HG03280 (cell line): ENCODE data around the gene RNF144A.
"Not testable (repeated sequence)": the region's sequence is repeated elsewhere in the genome, so short reads cannot be mapped to it uniquely, and the experiment has no call there.

ENCODE experiments used
- ATAC-seq: cut with Tn5 transposase; IDR thresholded peaks from one replicate; pipeline ENCODE4 v1.9.1; 2021; ENCODE audit warnings: mild to moderate bottlenecking, moderate library complexity; ENCODE audit not compliant: unreplicated experiment

The RNF144A gene

DNA sequence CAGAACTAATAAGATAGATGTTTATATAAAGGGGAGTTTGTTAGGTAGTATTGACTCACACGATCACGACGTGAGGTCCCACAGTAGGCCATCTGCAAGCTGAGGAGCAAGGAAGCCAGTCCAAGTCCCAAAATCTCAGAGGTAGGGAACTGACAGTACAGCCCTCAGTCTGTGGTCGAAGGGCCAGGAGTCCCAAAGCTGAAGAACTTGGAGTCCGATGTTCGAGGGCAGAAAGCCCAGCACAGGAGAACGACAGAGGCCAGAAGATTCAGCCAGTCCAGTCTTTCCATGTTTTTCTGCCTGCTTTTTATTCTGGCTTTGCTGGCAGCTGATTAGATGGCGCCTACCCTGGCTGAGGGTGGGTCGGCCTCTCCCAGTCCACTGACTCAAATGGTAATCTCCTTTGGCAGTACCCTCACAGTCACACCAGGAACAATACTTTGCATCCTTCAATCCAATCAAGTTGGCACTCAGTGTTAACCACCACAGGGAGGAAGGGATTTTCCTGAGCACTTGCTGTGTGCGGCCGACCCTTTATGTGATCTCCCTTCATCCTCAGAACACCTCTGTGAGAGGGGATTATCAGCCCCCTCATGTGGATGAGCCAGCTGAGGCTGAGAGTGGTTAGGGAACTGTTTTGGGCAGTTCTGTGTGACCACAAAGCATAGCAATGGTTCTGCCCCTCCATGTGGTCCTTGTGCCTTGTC is 78.3 kb downstream of the RNF144A start:
- no peak for ATAC-seq

DNA sequence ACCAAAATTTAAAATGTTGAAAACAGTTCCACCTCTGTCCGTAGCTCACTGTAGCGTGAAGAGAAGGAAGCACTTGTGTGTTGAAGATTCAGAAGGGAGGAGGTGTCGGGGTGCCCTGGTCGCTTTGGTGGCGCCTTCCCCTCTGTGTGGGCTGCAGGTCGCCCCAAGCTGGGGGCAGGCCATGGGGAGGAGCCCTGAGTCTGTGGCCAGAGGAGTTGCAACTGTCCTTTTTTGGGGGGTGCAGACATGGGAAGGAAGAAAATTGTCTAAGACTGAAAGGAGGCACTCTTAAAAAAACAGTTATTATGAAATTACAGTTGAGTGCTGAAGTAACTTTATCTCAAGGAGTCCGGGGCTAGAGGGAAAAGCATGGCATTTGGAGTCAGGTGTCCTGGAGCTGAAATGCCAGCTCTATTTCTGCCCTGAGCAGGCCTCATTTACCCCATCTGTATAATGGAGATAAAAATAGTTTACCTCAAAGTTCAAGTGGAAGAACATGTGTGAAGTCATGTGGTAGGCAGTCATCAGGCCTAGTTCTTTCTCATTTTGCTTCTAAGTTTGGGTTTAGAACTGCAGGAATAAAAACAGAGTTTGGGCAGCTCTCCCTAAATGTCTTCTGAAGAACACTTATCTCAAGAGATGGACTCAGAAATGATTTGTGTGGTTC is 82.1 kb downstream of the RNF144A start:
- no peak for ATAC-seq

DNA sequence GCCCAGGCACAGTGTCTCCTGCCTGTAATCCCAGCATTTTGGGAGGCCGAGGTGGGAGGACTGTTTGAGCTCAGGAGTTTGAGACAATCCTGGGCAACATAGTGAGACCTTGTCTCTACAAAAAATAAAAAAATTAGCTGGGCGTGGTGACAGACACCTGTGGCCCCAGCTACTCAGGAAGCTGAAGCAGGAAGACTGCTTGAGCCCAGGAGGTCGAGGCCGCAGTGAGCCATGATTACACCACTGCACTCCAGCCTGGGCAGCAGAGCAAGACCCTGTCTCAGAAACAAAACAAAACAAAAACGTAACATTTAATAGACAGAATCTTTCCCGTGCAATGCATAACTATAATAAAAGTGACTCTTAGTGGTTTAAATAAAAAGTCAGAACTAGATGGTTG is 84.2 kb downstream of the RNF144A start:
- ATAC-seq: not testable (repeated sequence)

DNA sequence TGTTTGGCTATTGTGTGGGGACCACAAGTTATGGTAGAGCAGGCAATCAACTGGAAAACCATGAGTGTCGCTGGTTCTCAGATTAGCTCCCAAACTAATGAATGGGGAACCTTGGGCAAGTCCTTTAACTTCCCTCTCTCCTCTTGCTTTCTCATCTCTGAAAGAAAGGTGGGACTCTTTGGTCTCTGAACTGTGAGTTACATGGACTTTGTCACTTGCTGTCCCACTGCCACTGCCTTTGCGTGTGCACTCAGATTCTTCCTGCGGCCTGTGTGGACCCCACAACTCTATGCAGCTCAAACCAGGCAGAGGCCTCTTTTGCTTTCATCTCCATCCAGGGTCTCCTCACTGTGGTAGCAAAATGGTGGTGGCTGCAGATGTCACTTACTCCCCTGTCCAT is 86.7 kb downstream of the RNF144A start:
- ATAC-seq: no peak

DNA sequence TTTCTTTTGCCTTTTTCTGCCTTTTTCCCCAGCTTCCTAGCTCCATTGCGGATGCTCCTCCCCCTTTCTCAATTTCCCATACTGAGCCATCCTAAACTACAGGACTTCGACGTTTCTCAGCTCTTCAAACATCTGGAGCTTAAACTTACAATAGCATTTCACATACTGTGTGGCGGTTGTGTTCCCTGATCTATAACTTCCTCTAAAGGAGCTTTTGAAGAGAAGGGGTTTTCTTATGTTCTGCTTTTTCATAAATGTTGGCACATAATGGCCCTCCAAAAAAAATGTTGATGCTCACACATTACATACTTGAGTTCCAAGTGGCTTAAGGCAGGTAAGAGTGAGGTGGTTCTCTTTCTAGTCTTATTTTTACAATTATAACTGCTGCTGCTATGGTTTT is 87.4 kb downstream of the RNF144A start:
- no peak for ATAC-seq

DNA sequence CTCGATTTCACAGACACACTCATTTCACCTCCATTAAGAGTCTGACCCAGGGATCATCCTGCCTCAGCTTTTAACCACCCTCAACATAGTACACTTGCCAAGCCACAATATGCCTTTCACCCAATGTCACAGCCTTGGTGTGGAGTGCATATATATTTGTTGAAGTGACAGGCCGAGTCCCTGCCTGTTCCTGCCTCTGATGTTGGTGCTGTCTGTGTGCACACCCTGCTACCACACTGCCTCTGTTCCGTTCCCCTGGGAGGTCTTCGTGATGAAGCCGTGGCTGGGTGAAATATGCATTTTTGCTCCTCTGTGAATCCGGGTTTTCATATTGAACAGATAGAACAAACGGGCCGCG is 90.3 kb downstream of the RNF144A start:
- ATAC-seq: no peak

DNA sequence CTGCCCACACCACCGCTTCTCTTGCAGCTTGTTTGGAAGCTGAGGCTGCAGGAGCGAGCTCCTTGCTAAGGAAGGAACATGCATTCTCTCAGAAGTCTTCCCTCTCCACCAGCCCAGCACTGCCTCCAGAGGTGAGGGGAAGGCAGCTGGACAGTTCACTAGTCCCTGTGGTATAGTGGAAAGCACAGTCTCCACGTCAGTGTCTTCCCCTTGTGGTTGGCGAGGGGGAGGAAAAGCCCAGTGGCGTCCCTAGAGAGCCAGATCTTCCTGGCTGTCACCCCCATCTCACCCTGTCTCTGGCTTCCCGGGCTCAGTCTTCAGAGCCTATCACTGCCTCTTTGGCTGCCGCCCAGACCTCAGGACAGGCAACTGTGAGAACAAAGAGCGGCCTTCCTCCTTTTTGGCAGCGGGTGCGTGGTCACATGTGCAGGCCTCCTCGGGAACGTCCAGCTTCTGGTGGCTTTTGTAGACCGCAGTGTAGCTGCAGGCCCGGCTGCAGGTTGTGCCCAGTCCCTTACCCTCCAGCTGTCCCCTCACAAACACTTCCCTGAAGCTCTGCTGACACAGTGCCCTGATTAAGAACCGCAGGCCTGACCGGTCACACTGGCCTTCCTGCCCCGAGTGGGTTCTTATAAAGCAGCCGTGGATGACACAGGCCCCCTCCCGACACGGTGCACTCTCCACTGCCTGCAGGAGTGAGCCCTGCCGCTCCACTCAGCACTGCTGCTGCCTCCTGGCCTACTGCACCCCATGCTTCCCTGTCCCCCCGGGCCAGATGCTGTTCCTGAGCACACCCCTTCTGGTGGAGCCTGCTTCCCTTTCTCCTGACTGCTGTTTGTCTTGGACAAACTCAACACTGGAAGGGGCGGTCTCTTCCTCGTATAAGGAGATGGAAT is 90.9 kb downstream of the RNF144A start:
- ATAC-seq: no peak

DNA sequence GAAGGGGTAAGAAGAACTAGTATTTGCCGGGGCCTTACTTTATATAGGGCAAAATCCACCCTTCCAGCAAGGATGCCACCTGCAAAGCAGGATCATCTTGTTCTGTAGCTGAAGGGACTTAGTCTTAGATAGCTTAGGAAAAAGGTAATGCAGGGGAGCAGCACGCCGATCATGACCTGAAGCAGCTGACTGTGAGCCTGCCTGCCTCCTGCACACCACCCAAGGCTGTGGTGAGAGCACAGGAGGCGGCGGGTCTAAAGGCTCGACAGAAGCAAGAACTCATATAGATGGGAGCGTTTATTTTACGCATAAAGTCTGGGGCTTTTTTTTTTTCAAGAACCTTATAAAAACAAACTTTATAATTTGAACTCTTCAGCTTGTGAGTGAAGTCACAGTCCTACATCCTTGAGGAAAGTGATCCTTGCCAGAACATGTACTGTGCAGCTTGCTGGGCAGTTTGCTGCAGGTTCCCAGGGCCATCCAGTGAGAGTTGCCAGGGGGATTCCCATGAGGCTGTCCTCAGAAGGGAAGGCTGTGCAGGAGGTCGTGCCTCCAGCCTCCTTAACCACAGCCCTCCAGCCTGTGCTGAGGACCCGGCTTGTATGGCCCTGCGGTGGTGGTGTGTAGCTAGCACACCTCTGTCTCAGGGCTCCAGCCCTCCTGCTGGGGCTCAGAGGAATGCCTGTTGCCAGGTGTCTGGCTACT is 92.1 kb downstream of the RNF144A start:
- ATAC-seq: no peak

DNA sequence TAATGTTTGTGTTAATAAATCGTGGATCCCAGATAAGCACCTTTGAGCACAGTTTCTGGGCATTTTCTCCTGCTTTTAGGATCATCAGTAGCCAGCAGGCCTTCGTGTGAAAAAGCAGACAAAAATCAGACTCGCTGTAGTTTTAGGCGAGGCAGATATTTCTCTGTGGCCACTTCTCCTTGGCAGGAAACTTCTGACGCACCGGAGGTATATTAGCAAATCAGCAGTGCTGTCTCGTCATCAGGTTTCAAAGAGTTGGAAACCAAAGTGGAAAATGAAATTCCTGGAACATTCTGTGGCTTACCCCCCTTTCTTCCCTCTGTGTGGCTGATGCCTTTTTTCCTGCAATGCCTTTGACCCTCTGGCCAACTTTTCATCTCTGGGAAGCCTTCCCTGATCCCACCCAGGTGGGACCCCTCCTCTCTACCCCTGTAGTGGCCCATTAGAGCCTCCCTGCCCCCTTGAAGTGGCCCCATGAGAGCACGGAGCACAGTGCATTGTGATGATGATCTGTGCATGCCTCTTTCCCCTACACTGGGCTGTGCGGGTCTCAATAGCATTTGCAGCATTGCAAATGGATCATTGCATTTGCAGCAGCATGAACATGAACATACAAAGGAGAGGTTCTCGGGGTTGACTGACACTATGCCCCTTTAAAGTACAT is 93.3 kb downstream of the RNF144A start:
- no peak for ATAC-seq

DNA sequence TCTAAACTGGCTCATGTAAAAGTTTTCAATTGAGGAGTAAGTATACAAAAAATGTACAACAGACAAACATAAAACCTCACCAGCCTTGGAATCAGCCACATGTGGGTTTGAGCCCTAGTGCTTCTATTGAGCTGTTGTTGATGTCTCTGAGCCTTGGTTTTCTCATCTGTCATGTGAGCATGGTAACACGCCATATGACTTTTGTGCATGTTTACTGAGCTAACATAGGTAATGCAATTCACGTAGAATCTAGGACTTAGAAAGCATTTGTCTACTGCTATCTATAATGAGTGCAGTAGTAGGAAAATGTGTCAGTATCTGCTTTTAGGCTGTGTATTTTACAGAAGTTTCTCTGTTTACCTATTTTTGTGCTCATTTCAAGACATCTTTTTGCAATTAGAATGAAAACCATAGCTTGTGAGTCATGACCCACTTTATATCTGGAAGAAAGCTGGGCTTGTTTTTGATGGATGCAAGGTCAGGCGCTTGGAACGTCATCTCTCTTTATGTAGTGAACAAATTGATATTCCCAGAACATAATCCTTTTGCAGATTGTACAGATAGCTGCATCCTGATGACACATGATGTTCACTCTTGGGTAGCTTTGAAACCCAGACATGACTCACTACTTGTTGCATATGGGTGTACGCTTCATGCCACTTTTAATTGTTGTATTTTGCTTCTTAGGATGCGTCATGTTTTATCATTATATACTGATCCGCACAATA is 94.3 kb downstream of the RNF144A start:
- ATAC-seq: no peak

DNA sequence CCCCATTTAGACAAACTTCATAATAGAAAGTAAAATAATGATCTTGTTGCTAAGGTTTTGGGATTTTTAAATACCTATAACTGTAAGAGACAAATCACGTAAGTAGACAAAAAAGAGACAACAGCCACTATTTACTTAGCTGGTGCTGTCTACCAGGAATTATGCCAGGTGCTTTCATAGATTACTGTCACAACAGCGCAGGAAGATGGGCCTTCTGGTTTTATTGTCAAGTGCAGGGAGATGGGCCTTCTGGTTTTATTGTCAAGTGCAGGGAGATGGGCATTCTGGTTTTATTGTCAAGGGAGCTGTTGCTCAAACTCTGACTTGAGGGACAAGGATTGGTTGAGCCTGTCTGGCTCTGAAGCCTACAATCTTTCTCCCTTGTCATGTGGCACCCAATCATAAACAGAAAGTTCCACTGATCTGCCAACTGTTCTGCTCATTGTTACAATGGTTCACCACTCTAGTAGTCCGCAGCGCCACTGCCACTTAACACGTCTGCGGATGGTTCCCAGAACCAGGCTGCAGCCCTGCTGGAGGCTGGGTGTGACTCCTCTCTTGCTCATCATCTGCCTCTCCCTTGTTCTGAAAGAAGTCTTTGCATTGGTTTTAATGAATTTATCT is 95.0 kb downstream of the RNF144A start:
- ATAC-seq: no peak

DNA sequence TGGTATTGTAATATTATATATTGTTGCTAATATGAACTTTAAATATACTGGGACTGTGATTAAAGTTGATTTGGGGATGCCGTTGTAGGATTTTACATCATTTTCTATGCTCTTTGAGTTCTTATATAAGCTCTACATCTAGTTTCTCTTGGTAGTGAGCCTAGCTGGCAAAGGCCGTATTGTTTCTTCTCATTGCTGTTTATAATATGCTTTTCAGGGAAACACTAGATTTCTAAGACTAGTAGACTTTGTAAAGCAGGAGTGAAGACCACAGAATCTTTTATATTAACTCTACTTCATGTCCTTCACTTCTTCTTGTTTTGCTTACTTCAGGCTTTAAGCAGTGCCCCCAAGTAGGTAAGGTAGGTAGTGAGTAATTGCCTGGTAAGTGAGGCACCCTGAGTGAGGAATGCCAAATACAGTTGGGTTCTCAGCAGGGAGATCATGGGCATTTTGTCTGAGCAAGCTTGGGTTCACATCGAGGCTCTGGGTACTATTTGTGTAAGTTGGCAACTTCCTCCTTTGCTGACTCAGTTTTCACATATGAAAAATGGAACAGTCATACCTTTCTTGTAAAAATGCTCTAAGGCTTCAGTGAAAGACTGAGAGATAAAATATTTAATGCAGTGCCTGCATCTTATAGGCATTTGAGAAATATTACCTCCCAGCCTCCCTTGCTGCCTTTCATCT is 96.4 kb downstream of the RNF144A start:
- ATAC-seq: no peak

DNA sequence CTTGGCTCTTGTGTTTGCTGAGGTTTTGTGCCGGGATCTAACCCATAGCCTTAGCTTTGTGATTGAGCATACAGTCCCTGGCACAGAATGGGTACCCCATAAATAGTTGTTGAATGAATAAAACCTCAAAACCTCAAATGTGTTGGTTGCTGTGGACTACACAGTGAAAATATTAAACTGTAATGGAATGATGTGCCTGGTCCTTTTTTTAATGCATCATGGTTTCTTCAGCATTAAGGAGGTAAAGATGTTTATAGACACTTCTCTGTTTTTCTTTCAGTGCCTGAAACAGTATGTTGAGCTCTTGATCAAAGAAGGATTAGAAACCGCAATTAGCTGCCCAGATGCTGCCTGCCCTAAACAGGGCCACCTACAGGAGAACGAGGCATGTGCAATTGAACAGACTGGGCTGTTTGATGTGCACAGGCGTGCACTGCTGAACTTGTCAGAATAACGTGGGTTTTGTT is 97.0 kb downstream of the RNF144A start:
- ATAC-seq: no peak

DNA sequence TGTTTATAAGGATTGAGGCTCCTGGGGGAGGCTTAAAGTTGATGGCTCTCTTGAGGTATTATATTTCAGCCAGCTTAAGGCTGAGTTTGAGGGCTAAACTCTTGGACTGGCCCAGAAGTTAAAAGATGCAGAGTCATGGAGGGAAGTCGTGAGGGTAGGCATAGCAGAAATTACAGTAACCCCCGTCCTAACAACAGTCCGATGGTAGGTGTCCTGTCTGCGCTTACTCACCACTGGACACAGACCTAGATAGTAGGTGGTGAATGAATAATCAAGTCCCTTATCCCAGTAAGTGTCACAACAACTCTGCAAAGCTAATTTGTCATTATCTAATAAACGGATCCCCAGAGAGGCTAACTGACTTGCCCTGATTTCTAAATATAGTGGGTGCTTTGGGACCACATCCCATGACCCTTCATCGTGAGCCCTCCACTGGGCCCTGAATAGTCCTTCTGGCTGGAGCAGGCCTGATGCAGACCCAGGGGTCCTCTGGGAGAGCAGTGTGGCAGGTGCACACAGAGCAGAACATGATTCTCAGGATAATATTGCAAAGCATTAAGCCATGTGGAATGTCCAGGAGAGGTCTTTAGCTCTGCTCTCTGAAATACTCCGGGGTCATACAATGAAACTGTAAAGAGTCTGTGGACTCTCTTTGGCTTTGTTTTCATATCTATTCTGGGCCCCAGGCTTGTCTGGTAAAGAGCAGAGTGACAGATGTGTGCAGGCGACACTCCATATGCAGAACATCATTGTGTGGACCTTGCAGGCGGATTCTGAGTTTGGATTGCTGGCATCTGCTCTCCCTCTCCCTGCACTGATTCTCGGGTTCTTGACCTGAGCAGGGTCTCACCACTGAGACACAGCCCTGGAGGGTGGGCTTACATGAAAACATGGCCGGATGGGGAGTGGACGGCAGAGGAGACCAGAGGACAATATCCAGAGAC is 98.1 kb downstream of the RNF144A start:
- no peak for ATAC-seq

DNA sequence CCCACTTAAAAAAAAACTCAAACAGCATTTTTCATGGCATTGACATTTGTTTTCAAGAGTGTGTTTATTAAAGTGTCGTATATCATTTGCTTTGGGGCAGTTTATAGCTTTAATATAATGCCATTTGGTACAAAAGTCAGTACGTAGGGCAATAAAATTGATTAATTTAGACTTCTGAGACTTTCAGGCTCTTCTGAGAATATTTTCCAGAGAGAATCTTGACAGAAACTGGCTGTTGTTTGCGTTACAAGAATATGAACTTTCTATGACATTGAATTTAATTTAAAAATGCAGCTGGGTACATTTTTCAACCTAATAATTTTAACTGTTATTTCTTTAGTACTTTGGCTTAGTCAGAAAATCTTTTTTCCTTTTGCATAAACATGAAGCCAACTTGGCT is 98.9 kb downstream of the RNF144A start:
- ATAC-seq: no peak

DNA sequence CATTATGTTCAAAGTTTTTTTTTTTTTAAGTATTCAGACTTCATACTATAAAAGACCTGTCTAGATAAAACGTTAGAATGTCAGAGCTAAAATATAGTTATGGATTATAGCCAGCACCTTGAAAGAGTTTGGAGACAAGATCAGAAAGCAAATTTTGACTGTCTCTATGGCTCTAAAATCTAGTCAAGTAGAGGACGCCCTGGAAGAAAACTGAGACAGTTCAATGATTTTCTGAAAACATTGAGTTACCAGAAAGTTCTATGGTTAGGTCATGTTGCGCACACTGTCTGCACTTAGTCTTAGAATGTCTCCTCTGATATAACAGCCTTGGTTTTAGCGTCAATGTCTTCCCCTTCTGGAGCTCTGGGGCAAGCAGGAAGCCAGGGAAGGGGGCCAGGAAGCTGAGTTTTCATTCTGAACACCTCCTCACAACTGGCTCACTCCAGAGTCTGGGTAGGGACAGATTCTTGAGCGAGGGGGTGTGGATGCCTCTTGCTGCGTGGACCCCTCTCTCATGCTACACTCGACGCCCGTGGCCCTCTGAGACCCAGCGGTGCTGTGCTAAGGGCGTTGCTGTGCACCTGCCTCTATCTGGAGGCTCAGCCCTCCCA is 99.5 kb downstream of the RNF144A start:
- ATAC-seq: no peak

DNA sequence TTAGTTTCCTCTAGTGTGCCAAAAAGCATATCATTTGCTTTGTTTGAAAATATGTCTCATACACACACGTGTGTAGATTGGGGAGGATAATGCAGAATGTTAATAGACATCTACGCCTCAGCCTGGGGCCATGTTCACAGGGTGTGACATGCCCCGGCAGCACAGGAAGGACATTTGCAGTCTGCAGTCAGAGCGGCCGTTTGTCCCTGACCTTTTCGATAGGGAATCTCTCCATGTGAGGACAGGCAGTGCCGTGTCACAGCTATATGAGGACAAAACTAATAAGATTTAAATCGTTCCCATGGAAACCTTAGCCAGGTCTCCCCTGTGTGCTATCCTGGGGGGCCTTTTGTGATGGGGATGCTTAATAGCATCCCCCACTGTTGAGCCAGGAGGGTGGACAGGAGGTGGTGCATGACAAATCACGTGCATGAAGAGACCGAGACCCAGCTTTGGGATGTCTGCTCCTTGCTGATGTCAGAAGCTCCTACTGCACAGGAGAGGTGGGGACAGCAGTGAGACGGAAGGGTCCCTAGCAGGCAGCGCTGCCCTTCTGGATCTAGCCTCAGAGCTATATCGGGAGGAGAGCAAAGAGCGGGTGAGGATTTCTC is 100.6 kb downstream of the RNF144A start:
- no peak for ATAC-seq
